GM20431 (cell line): Measurements from ENCODE around the gene PTGER4.

Experiments
- in situ Hi-C: fragments of 300-500 bp; cut with MseI, MboI; formaldehyde crosslinking; loops from one replicate; pipeline ENCODE4 v1.15.0; 2020; ENCODE audit warnings: low sequenced_read_pairs; ENCODE audit not compliant: unreplicated experiment

The PTGER4 gene

DNA sequence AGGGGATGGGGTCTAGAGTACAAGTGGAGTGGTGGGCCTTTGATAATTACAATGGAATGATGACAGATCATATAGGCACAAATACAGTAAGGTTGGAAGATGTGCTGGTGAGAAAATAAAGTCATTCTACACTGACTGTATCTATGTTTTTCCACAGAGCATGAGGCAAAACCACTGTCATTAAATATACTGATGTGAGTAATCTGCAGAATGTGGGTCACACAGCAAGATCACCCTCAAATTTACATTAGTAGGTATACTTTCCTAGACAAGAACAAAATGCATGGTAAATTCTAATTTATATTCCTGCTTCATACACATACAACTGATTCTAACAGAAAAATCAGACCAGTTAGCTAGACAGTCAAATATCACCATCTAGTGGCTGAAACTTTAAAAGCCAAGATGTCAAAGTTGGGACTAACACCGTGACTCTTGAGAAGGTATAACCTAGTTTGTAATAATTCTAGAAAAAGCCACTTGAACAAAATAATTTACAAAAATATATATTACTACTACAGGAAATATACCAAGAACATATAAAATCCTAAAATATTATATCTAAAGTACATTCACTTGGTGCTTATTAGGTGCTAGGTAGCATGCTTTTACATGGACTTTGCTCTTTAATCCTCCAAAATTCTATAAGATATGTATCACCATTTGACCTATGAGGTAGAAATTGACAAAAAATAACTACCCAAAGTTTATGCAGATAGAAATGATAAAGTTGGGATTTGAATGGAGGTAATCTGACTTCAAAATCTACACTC lies 56.6 kb downstream of the PTGER4 start:
- in situ Hi-C loops = no loop called here

DNA sequence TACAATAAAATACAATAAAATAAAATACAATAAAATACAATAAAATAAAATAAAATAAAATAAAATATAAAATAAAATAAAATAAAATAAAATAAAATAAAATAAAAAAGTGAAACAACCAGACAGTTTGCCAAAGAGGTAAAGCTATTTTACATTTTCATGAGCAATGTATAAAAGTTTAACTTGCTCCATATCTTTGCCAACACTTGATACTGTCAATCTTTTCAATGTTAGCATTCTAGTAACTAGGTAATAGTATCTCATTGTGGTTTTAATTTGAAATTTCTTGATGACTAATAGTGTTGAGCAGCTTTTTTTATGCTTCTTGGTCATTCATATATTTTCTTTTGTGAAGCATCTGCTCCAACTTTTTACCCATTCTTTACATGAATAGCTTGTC lies 58.8 kb downstream of the PTGER4 start:
- in situ Hi-C loops = no loop called here
